Measurements from ENCODE around the gene ADD1.

DNA sequence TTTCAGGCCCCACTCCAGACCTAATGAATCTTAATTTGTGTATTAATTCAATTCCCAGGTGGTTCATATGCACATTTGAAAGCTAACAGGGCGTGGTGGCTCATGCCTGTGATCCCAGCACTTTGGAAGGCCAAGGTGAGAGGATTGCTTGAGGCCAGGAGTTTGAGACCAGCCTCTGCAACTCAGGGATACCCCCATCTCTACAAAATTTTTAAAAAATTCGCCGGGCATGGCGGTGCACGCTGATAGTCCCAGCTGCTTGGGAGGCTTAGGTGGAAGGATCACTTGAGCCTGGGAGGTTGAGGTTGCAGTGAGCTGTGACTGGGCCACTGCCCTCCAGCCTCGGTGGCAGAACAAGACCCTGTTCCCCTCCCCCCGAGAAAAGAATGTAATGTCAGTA, 31.2 kb downstream of the ADD1 start:
- TF ChIP-seq, protein P1, sequence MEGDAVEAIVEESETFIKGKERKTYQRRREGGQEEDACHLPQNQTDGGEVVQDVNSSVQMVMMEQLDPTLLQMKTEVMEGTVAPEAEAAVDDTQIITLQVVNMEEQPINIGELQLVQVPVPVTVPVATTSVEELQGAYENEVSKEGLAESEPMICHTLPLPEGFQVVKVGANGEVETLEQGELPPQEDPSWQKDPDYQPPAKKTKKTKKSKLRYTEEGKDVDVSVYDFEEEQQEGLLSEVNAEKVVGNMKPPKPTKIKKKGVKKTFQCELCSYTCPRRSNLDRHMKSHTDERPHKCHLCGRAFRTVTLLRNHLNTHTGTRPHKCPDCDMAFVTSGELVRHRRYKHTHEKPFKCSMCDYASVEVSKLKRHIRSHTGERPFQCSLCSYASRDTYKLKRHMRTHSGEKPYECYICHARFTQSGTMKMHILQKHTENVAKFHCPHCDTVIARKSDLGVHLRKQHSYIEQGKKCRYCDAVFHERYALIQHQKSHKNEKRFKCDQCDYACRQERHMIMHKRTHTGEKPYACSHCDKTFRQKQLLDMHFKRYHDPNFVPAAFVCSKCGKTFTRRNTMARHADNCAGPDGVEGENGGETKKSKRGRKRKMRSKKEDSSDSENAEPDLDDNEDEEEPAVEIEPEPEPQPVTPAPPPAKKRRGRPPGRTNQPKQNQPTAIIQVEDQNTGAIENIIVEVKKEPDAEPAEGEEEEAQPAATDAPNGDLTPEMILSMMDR (IDR thresholded peaks at IDR 0.05; ENCODE audit: low read depth, low read length, poor library complexity, severe bottlenecking): no peak
- no peak for TF ChIP-seq EZH2phosphoT487 (IDR thresholded peaks at IDR 0.05; ENCODE audit: borderline replicate concordance, low read length)

All from DOHH2 (cell line).